ENCODE results near the gene REXO5.

GRCh38 chr16:20818929-20819585 lies 12.7 kb downstream of the REXO5 start:
- TF ChIP-seq, protein P1, sequence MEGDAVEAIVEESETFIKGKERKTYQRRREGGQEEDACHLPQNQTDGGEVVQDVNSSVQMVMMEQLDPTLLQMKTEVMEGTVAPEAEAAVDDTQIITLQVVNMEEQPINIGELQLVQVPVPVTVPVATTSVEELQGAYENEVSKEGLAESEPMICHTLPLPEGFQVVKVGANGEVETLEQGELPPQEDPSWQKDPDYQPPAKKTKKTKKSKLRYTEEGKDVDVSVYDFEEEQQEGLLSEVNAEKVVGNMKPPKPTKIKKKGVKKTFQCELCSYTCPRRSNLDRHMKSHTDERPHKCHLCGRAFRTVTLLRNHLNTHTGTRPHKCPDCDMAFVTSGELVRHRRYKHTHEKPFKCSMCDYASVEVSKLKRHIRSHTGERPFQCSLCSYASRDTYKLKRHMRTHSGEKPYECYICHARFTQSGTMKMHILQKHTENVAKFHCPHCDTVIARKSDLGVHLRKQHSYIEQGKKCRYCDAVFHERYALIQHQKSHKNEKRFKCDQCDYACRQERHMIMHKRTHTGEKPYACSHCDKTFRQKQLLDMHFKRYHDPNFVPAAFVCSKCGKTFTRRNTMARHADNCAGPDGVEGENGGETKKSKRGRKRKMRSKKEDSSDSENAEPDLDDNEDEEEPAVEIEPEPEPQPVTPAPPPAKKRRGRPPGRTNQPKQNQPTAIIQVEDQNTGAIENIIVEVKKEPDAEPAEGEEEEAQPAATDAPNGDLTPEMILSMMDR (optimal IDR thresholded peaks at IDR 0.05 in 1 of 3, IDR thresholded peaks at IDR 0.05 in 1 of 3, conservative IDR thresholded peaks at IDR 0.05 in 1 of 3; ENCODE audit: extremely low read depth in 1 of 3, insufficient read depth in 2 of 3, low read length in 3 of 3) = no peak
- no peak for TF ChIP-seq EZH2 (IDR thresholded peaks at IDR 0.05; ENCODE audit: low read length)
